Epithelial cell of proximal tubule (primary cell): ENCODE data around the gene CDC27. TPM values are rescaled to one million over a fixed set of nuclear protein-coding genes. Genes with fewer than 3 reads are reported as not detected.
"Not testable (repeated sequence)": the region's sequence is repeated elsewhere in the genome, so short reads cannot be mapped to it uniquely, and the experiment has no call there.

Experiments used
- DNase-seq: peaks from one replicate; pipeline ENCODE4 v3.0.0-alpha.2; 2011; ENCODE audit warnings: low read depth
- H3K4me3 ChIP-seq: 2 replicates; pipeline ENCODE4 v1.5.1; 2011; ENCODE audit warnings: low read depth, mild to moderate bottlenecking, low read length
- CTCF ChIP-seq: conservative IDR thresholded peaks from 2 replicates; pipeline ENCODE4 v1.5.1; 2012; ENCODE audit warnings: low read depth, mild to moderate bottlenecking, low read length
- total RNA-seq: library from RNA; depleted of rRNA; stranded (reverse); fragments of >200 nt; gene quantifications from 2 replicates; pipeline ENCODE4 v1.2.3, GENCODE V29; 2015

Gene CDC27
- total RNA-seq, 1 donor from 2014 or later, result 28.1 TPM

GRCh38 chr17:47225436-47225858 lies 36.4 kb upstream of the CDC27 start:
- TF ChIP-seq CTCF, result no peak
- H3K4me3 ChIP-seq, result no peak overlapping the region
- peak; percentile 82 for DNase-seq

- DNase-seq, result no peak
- no peak for TF ChIP-seq CTCF
- H3K4me3 ChIP-seq, result no peak overlapping the region
These were observed 35.9 kb upstream of the CDC27 start for GRCh38 chr17:47224966-47225365.

GRCh38 chr17:47224077-47224476 lies 35.0 kb upstream of the CDC27 start:
- H3K4me3 ChIP-seq, DNase-seq: not testable (repeated sequence)

GRCh38 chr17:47223460-47223859 lies 34.4 kb upstream of the CDC27 start:
- no peak for DNase-seq
- H3K4me3 ChIP-seq, result no peak overlapping the region
- no peak for TF ChIP-seq CTCF

GRCh38 chr17:47223007-47223406 lies 33.9 kb upstream of the CDC27 start:
- TF ChIP-seq CTCF, result no peak
- H3K4me3 ChIP-seq, result no peak overlapping the region
- DNase-seq, result no peak

GRCh38 chr17:47222047-47222446 lies 33.0 kb upstream of the CDC27 start:
- H3K4me3 ChIP-seq, result no peak overlapping the region
- DNase-seq, result no peak
- no peak for TF ChIP-seq CTCF

- H3K4me3 ChIP-seq, result no peak overlapping the region
- DNase-seq, result no peak
- TF ChIP-seq CTCF, result no peak
These were observed 32.1 kb upstream of the CDC27 start for GRCh38 chr17:47221154-47221553.
